NCI-H446 (cell line): ENCODE results near the gene ARRDC4.

Experiments used
- DNase-seq, 2 experiments: peaks; one replicate each; lab custom pipeline; 2025; lab: John Stamatoyannopoulos, UW

ARRDC4 gene, protein sequence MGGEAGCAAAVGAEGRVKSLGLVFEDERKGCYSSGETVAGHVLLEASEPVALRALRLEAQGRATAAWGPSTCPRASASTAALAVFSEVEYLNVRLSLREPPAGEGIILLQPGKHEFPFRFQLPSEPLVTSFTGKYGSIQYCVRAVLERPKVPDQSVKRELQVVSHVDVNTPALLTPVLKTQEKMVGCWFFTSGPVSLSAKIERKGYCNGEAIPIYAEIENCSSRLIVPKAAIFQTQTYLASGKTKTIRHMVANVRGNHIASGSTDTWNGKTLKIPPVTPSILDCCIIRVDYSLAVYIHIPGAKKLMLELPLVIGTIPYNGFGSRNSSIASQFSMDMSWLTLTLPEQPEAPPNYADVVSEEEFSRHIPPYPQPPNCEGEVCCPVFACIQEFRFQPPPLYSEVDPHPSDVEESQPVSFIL

DNA sequence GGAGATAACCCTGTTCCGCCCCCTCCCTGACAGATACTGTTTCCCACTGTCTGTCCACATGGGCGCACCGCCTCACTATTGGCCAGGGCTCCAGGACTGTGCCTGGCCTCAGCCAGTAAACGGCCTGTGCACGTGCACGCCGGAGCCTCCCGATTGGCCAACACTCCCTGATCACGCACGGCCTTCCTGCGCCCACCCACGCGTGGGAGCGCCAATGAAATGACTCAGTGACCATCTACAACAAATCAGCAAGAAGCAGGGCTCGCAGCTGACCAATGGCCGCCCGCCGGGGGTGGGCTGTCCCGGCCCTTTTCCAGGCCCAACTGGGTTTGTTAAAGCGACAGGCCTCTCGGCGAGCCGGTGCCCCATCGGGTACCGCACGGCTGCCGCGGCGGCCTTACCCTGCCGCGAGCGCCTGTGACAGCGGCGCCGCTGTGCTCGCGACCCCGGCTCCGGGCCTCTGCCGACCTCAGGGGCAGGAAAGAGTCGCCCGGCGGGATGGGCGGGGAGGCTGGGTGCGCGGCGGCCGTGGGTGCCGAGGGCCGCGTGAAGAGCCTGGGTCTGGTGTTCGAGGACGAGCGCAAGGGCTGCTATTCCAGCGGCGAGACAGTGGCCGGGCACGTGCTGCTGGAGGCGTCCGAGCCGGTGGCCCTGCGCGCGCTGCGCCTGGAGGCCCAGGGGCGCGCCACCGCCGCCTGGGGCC, at the start of gene ARRDC4:
Gene ARRDC4 (plus strand): TSS at position 340 of the 703 bp plus-strand sequence. CDS start 159 bp downstream, at position 499.
- peak; percentile 51 to 84 for DNase-seq

GRCh38 chr15:97914711-97915110, 45.8 kb upstream of the ARRDC4 start:
- DNase-seq = no peak

DNA sequence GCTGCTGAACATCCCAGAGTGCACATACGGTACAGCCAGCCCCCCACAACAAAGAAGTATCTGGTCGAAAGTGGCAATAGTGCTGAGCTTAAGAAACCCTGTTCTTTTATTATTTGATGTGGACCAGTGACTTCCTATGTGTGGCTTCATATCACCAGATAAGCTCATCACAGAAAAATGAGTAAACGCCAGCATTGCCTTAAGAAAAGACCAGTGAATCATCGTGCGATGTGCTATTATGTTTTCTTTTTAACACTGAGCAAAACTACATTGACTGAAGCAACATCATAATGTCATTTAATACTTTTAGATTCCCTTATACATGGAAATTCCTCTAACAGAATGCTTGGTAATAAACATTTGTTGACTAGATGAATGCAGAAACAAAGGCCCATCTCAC, 45.2 kb upstream of the ARRDC4 start:
- DNase-seq = no peak

DNA sequence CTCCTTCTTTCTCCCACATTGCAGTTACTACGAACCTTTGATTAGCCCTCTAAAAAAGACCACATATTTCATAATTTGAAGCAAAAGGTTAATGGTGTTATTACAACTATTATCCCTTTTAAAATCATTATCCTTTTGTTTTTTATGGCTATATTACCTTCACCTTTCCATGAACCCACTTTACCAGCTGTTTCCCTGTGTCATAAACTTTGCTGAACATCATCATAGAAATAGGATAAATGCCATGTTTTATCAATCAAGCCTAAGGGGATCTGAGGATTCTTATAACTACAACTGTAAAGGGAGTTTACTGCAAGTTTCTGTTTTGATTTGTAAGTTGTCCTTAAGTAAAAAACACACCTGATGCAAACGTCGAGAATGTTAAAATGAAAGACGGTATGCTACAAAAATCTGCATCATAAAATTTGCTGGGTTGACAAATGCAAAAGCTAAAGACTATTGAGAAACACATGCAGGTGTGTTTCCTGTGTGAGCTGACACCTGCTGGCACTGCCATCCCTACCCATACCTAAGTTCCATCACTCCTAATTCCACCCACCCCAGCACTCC, 39.1 kb upstream of the ARRDC4 start:
- DNase-seq = no peak

DNA sequence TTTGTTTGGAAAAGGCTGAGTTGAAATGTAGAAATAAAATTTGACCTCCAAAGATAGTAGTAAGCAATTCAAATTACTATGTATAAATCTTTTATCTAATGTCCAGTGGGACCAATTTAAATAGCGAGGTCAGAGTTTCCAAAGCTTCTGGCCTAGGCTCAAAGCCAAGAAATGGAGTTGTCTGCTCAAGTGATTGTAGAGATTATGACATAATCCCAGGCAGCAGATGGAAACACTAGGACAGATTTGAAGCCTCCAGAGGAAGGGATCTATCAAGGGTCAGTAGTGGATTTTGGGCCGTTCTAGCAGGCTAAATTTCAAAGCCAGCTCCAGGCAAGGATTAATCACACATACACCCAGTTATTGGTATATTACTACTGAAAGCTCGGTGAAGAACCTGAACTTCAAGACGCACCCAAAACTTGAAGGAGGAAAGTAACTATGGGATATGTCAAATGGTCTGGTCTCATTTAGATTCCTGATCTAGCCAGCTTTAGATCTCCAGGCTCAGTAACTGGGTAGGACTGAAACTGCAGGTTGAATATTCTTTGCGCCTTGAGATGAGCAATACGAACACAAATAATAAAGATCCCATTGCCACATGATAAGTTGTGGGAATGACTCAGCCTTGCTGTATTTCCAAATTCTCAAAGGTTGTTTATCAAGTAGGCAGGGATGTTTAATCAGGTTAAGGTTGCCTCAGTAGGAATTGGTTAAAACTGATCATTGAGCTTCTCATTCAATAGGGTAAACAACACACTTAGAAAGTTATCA, 30.9 kb upstream of the ARRDC4 start:
- DNase-seq = no peak

GRCh38 chr15:97930230-97930629, 30.3 kb upstream of the ARRDC4 start:
- DNase-seq = no peak

DNA sequence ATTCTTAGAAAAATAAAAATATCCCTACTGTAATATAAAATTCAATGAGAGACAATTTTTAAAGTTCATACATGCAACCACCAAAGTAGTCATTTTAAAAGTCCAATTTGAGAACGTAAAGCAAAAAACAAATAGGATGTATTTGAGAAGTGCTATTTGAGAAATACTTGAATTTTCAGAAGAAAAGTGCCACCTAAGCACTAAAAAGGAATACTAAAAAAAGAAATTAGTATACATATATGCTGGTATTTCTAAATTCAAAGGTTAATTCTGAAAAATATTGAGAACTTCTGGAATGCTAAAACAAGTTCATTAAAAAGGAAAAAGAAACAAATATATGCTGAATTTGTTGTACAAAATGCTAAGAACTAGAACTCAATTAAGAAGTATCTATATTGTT, 29.2 kb upstream of the ARRDC4 start:
- DNase-seq = no peak

DNA sequence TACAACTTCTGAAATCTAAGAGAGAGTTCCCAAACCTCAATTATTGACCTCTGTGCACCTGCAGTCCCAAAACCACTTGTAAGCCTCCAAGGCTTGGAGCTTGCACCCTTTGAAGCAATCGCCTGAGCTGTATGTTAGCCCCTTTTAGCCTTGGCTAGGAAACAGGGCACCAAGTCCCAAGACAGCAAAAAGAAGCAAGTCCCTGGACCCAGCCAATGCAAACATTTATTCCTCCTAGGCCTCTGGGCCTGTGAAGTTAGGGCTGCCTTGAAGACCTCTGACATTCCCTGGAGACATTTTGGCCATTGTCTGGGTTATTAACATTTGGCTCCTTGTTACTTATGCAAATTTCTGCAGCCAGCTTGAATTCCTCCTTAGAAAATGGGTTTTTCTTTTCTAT, 26.9 kb upstream of the ARRDC4 start:
- DNase-seq = no peak

- DNase-seq = no peak
Measured at GRCh38 chr15:97940993-97941392, 19.5 kb upstream of the ARRDC4 start.

- DNase-seq = no peak
Measured at GRCh38 chr15:97941572-97941971, 18.9 kb upstream of the ARRDC4 start.

DNA sequence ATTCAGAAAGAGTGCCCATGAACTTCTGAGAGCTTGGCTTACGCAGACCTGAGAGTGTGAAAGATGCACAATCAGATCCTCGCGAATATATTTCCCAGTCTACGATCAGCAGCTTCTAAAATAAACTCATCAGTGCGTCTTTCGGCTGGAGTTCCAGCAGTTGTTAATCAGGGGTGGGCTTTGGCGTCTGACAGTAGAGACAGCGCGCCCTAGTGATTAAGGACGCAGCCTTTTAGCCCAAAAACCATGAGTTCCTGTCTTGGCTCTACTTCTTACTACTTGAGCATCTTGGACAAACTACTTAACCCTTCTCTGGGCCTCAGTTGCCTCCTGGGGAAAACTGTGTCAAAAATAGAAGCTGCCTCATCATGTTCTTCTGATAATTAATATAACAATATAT, 15.8 kb upstream of the ARRDC4 start:
- no peak for DNase-seq

GRCh38 chr15:97947465-97948260, 12.8 kb upstream of the ARRDC4 start:
- no peak for DNase-seq

GRCh38 chr15:97953254-97953653, 7.2 kb upstream of the ARRDC4 start:
- DNase-seq = no peak

DNA sequence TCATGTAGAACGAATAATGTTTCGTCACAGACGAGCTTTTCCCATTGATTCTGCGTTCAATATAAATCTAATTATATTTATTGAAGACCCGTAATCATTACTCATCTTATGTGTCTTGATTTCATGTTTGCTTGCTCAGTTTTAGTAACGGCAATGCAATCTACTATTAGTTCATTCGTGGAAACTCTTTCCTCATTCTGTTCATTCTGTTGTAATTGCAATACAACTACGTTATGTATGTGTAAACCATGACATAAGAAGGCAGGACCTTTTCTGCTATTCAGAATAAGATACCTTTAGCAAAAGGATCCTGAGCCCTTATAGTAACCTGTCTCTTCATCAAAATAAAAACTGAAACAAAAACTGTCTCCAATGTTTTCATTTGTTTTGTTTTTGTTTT, 6.8 kb upstream of the ARRDC4 start:
- no peak for DNase-seq

GRCh38 chr15:97955035-97955434, 5.5 kb upstream of the ARRDC4 start:
- no peak for DNase-seq

DNA sequence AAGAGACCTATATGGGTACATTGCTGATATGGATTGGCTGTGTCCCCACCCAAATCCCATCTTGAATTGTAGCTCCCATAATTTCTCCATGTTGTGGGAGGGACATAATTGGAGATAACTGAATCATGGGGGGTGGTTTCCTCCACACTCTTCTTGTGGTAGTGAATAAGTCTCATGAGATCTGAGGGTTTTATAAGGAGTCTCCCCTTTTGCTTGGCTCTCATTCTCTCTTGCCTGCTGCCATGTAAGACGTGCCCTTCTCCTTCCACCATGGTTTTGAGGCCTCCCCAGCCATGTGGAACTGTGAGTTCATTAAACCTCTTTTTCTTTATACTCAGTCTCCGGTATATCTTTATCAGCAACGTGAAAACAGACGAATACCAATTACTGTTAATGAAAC, 5.0 kb upstream of the ARRDC4 start:
- DNase-seq = no peak

DNA sequence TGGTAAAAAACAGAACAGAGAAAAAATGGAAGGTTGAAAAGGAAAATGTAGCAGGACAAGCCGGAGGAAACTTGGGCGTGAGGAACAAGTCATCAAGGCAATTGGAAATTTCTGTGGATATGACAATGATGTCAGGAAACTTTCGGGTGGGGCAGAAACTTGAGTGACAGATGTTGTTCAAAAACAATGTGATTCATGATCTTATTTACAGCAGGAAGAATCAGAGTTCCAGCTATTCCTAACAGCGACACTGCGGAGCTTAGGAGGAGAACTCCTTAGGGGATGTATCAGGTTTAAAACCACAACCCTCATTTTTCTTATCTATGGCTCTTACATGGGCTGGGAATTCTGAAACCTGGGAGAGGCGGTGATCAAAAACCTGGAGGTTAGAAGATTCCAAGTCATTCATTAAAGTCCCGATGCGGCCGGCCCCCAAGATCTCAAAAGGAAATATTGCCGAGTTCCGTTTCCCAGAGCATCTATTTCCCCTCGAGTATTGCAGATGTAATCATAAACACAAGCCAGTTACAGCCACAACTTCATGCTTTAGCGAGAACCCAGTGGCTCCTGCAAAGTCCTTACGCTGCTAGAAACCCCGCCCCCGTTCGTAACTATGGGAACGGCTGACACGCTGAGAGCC, 659 bp upstream of the ARRDC4 start:
- no peak for DNase-seq

DNA sequence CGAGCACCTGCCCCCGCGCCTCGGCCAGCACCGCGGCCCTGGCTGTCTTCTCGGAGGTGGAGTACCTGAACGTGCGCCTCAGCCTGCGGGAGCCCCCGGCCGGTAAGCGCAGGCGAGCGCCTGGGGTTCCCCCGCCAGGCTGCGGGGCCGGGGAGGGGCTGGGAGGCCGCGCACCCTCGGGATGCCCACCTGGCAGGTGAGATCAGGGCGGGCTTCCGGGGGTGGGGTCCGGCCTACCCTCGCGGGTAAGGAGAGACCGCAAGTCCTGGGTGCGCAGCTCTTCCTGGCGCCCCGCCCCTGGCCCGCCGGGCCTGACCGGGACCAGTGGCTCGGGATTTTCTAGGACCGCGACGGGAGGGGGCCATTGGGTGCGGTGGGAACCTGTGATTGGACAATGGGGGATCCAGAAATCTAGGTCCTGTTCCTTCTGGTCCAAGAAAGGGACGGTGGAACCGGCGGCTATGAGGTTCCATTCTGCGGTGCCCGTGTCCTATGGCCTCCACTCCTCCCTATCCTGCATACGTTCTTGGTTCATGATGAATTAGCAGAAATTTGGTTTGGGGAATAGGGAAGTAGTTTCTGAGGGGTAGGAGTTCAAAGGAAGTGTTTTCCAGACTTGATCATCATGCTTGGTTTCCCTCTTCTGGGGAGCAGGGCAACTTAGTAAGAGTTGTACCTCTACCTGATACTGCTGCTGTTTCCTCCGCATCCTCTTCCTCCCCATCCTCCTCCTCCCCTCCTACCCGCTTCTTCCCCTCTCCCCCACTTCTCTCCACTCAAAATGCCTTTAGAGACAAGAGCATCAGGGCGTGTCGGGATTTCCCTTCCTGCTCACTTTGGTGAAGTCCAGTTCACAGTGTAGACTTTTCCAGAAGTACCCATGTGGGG, 808 bp downstream of the ARRDC4 start:
- no peak for DNase-seq

DNA sequence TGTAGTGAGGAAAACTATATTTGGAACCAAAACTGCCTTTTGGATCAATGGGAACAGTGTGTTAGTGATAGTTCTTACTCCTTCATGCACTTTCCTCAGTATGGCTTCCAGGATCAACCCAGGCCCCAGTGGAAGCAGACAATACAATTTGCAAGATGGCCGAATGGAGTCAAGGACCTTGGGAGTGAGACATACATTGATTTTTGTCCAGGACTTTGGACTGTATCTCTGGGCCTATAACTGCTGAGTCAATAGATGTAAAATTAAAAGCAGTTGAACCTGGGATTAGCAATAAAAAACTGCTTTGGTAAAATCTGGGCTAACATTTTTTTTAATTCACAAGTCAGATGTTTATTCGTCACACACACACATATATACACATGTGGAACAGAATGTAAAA, 1.8 kb downstream of the ARRDC4 start:
- no peak for DNase-seq

- DNase-seq = no peak
Measured at GRCh38 chr15:97963779-97964178, 3.3 kb downstream of the ARRDC4 start.
